ENCODE measurements around the gene FSIP2.
"Not testable (repeated sequence)": the region's sequence is repeated elsewhere in the genome, so short reads cannot be mapped to it uniquely, and the experiment has no call there.

Gene FSIP2

DNA sequence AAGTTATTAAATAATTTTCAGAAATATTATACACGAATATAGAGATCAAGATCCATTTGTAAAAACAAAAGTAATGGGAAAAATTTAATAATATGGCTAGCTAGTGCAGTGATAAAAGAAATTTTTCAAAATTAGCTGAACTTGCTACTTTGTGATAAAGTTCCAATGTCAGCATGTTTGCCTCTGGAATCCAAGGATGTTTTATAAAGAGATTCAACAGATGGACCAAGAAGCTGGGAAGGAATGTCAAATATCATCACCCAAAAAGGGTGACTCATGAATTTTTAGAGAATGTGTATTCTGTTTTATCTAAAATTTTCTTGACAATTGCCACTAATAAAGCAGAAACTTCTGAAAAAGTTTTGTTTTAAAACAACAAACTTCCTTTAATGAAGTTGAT lies 95.3 kb downstream of the FSIP2 start:
- ATAC-seq (ENCODE audit: low read depth) (no peak), DNase-seq (ENCODE audit: low spot score in 2 of 2) (no peak)
- Mint-ChIP-seq H3K27ac (no peak overlapping the region), H3K4me1 (no peaks in the 10 kb centered on the region), H3K9me3 (peaks cover 8% of the 10 kb centered on the region), H3K4me3 (no peak overlapping the region), H3K36me3 (no peaks in the 10 kb centered on the region), H3K27me3 (no peaks in the 10 kb centered on the region)

DNA sequence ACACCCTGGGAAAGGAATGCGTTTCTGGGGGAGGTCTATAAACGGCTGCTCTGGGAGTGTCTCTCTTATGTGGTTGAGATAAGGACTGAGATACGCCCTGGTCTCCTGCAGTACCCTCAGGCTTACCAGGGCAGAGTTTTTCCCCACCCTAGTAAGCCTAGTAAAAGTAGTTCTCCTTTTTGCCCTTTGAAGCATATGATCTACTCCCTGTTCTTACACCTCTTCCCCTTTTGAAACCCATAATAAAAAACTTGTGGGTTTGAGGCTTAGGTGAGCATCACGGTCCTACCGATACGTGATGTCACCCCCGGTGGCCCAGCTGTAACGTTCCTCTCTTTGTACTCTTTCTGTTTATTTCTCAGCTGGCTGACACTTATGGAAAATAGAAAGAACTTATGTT lies 97.4 kb downstream of the FSIP2 start:
- no peak for ATAC-seq (ENCODE audit: low read depth)
- Mint-ChIP-seq H3K27me3 (no peaks in the 10 kb centered on the region), H3K27ac (no peak overlapping the region), H3K4me3 (no peak overlapping the region), H3K36me3 (no peaks in the 10 kb centered on the region), H3K4me1 (no peaks in the 10 kb centered on the region), H3K9me3 (peaks cover 10% of the 10 kb centered on the region)
- no peak for DNase-seq (ENCODE audit: low spot score in 2 of 2)

DNA sequence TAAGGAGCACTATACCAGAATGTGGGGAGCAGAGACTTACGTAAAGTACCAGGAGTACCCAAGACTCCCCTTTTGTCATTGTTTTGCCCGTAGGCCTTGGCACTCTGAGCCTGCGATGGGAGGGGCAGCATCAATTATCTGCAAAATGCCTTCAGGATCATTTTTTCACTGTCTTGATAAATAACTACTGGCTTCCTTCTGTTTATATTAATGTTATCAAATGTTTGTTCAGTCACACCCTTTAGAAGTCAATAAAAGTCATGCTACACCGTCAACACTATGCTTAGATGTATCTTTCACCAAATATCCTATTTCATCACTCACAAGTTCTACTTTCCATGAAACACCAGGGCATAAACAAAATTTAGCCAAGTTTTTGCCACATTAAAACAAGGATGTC lies 116.3 kb downstream of the FSIP2 start:
- H3K27me3 Mint-ChIP-seq, result no peaks in the 10 kb centered on the region
- H3K4me1 Mint-ChIP-seq, result no peaks in the 10 kb centered on the region
- no peak overlapping the region for H3K27ac Mint-ChIP-seq

DNA sequence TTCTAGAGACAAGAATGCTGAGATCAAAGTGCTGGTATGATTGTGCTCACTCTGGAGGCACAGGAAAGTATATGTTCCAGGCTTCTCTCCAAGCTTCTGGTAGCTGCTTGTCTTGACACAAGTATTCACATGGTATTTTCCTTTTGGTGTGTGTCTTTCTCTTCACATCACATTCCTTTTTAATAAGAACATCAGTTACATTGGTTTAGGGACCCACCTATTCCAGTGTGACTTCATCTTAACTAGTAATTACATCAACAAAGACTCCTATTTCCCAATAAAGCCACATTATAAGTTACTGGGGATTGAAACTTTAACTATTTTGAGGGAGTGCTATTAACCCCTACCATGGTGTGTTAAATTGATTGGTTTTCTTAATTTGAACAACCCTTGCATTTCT lies 119.1 kb downstream of the FSIP2 start:
- H3K27ac Mint-ChIP-seq, result no peak overlapping the region
- ATAC-seq (ENCODE audit: low read depth) (no peak), DNase-seq (ENCODE audit: low spot score in 2 of 2) (no peak)
- H3K36me3 Mint-ChIP-seq, result no peaks in the 10 kb centered on the region
- H3K4me3 Mint-ChIP-seq, result no peak overlapping the region
- no peaks in the 10 kb centered on the region for H3K4me1 Mint-ChIP-seq
- H3K27me3 Mint-ChIP-seq, result no peaks in the 10 kb centered on the region
- peaks cover 1% of the 10 kb centered on the region for H3K9me3 Mint-ChIP-seq

More for the DNA sequence above, 116.3 kb downstream of the FSIP2 start:
- no peak for ATAC-seq (ENCODE audit: low read depth)
- H3K4me3 Mint-ChIP-seq, result no peak overlapping the region
- peaks cover 3% of the 10 kb centered on the region for H3K9me3 Mint-ChIP-seq
- H3K36me3 Mint-ChIP-seq, result peaks cover 5% of the 10 kb centered on the region
- no peak for DNase-seq (ENCODE audit: low spot score in 2 of 2)

DNA sequence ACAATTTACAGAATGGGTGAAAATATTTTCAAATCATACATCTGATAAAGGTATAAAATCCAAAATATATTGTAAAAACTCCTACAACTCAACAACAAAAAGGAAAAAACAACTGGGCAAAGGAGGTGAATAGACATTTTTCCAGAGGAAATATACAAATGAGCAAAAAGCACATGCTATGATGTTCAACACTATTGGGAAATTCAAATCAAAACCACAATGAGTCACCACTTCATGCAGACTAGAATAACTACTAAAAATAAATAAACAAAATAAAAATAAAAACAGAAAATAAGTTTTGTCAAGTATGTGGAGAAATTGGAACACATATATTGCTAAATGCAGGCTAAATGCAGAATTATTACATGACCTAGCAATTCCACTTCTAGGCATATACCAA lies 120.9 kb downstream of the FSIP2 start:
- ATAC-seq (ENCODE audit: low read depth) (no peak), DNase-seq (ENCODE audit: low spot score in 2 of 2) (no peak)
- H3K27me3 Mint-ChIP-seq, result no peaks in the 10 kb centered on the region
- H3K4me3 Mint-ChIP-seq, result no peak overlapping the region
- H3K9me3 Mint-ChIP-seq, result no peaks in the 10 kb centered on the region
- H3K4me1 Mint-ChIP-seq, result no peaks in the 10 kb centered on the region
- no peaks in the 10 kb centered on the region for H3K36me3 Mint-ChIP-seq
- no peak overlapping the region for H3K27ac Mint-ChIP-seq

DNA sequence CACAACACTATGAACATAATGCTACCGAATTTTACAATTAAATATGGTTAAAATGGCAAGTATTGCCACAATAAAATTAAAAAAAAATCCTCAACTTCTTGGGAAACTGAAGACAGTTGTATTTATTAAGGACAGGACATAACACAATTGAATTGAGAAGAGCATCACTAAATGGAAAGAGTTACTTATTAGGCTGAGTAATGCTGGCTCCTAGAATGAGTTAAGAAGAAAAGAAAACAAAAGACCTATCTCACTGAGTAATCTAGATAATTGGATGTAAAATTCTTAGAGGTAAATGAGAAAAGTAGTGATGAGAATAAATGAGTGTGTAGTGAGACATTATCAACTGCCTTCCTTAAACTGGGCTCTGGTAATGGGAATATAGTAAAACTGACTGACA lies 121.7 kb downstream of the FSIP2 start:
- Mint-ChIP-seq H3K4me3 (no peak overlapping the region), H3K36me3 (no peaks in the 10 kb centered on the region), H3K27ac (no peak overlapping the region), H3K27me3 (no peaks in the 10 kb centered on the region), H3K4me1 (no peaks in the 10 kb centered on the region), H3K9me3 (no peaks in the 10 kb centered on the region)
- ATAC-seq (ENCODE audit: low read depth) (no peak), DNase-seq (ENCODE audit: low spot score in 2 of 2) (no peak)

DNA sequence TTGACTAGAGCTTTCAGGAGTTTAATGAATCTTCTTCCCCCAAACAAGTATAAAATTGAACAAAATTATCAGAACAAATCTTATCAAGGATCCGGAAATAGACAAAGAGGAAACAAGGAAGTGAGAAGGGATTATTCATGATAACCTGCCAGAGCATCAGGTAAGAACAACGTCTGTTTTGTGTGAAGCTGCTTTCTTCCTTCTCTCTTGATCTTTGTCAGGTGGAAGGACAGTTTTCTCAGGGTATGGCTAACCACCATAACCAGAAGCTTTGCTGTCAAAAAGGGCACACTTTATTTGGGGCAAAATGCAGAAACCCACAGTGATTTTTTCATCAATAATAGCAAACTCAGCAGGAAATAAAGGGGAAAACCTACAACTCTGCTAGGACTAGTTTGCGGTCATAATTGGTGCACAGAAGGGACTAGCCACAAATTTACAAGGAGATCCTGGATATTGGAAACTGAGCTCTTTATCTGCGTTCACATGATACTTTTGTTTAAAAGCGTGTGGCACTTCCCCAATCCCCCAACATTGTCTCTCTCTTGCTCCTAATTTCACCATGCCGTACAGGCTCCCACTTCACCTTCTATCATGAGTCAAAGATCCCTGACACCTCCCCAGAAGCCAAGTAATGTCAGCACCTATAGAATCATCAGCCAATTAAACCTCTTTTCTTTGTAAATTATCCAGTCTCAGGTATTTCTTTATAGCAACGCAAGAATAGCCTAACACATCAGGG lies 124.2 kb downstream of the FSIP2 start:
- no peak overlapping the region for H3K4me3 Mint-ChIP-seq
- no peak overlapping the region for H3K27ac Mint-ChIP-seq
- no peaks in the 10 kb centered on the region for H3K36me3 Mint-ChIP-seq
- DNase-seq (ENCODE audit: low spot score in 2 of 2), result no peak
- ATAC-seq (ENCODE audit: low read depth), result no peak
- no peaks in the 10 kb centered on the region for H3K27me3 Mint-ChIP-seq
- no peaks in the 10 kb centered on the region for H3K9me3 Mint-ChIP-seq
- no peaks in the 10 kb centered on the region for H3K4me1 Mint-ChIP-seq

DNA sequence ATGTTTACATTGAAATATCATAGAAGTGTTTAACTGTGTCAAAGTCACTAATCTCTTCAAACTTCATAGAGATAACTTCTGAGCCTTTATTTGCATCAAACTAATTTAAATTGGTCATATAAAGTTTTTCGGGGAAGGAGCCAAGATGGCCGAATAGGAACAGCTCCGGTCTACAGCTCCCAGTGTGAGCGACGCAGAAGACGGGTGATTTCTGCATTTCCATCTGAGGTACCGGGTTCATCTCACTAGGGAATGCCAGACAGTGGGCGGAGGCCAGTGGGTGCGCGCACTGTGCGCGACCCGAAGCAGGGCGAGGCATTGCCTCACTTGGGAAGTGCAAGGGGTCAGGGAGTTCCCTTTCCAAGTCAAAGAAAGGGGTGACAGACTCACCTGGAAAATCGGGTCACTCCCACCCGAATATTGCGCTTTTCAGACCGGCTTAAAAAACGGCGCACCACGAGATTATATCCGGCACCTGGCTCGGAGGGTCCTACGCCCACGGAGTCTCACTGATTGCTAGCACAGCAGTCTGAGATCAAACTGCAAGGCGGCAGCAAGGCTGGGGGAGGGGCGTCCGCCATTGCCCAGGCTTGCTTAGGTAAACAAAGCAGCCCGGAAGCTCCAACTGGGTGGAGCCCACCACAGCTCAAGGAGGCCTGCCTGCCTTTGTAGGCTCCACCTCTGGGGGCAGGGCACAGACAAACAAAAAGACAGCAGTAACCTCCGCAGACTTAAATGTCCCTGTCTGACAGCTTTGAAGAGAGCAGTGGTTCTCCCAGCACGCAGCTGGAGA lies 126.1 kb downstream of the FSIP2 start:
- H3K4me1 Mint-ChIP-seq; DNase-seq (ENCODE audit: low spot score in 2 of 2); H3K9me3 Mint-ChIP-seq; H3K36me3 Mint-ChIP-seq; H3K27ac Mint-ChIP-seq; ATAC-seq (ENCODE audit: low read depth); H3K4me3 Mint-ChIP-seq; H3K27me3 Mint-ChIP-seq: not testable (repeated sequence)

DNA sequence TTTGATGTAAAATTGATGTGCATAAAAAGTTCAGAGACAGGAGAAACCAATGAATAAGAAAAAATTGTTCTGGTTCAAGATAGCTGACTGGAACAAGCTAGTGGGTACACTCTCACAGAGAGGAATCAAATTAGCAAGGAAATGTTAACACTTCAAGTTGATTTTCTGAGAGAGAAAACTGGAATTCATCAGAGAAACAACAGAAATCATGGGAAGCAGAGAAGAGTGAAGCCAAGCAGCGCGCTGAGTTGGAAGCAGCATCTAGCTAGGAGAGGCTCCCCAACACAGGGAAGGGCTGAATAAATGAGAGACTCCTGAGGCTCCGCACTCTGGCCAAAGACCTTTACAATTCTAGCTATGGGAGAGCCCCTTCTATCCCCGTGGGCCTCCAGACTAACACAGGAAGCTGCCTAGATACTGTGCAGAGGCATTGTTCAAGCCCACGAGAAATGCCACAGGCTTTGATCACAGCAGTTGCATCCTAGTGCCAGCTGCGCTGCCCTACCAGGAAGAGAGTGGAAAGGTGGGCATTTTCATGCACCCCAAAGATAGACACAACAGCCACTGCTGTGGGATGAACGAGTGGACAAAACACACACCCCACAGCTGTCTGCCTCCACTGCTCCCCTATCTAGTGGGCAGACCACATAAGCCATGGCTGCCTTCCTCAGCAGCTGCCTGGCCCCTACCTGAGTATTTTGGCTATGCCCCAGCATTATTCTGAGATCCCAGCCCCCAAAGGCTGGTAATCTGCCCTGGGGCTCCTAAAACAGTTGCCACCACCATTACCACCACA lies 136.7 kb downstream of the FSIP2 start:
- no peaks in the 10 kb centered on the region for H3K4me1 Mint-ChIP-seq
- H3K4me3 Mint-ChIP-seq, result no peak overlapping the region
- H3K27ac Mint-ChIP-seq, result no peak overlapping the region
- ATAC-seq (ENCODE audit: low read depth), result no peak
- no peaks in the 10 kb centered on the region for H3K9me3 Mint-ChIP-seq
- H3K27me3 Mint-ChIP-seq, result no peaks in the 10 kb centered on the region
- no peak for DNase-seq (ENCODE audit: low spot score in 2 of 2)
- H3K36me3 Mint-ChIP-seq, result no peaks in the 10 kb centered on the region

DNA sequence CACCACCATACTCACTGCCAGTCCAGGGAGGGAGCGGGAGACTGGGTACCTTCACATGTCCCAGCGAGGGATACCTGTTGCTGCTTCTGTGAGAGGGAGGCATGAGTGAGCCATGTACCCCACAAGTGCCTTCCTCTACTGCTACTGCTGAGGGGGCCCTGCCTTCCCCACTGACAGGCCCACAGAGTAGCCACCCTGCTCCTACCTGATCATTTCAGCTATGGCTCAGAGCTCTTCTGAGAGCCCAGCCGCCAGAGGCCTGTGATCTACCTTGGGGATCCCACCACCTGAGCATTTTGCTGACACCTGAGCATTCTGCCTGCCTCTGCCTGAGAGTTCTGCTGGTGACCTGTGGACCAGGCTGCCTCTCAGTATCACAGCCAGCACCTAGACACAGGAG lies 137.6 kb downstream of the FSIP2 start:
- Mint-ChIP-seq H3K27me3 (no peaks in the 10 kb centered on the region), H3K4me3 (no peak overlapping the region), H3K4me1 (no peaks in the 10 kb centered on the region), H3K9me3 (no peaks in the 10 kb centered on the region), H3K36me3 (no peaks in the 10 kb centered on the region), H3K27ac (no peak overlapping the region)
- ATAC-seq (ENCODE audit: low read depth) (no peak), DNase-seq (ENCODE audit: low spot score in 2 of 2) (no peak)

DNA sequence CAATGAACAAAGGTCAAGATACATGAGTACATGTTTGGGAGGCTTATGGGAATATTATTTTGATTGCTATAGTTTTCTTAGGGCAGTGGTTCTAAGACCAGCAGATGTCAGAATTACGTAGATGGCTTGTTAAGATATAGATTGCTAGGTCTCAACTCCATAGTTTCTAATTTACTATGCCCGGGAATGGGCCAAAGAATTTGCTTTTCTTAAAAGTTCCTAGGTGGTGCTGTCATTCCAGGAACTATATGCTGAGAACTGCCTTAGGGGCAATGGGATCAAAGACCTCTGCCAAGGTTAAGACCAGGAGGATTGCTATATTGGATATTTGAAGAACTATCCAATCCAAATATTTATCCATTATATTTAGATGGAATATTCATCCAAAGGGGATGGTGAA lies 141.8 kb downstream of the FSIP2 start:
- Mint-ChIP-seq H3K36me3 (no peaks in the 10 kb centered on the region), H3K4me3 (no peak overlapping the region), H3K9me3 (no peaks in the 10 kb centered on the region), H3K27ac (no peak overlapping the region), H3K27me3 (no peaks in the 10 kb centered on the region), H3K4me1 (no peaks in the 10 kb centered on the region)
- DNase-seq (ENCODE audit: low spot score in 2 of 2) (no peak), ATAC-seq (ENCODE audit: low read depth) (no peak)

Measured in memory B cell (primary cell).